H1 (cell line): ENCODE data around the gene SOX2. TPM values are rescaled to one million over a fixed set of nuclear protein-coding genes. Genes with fewer than 3 reads are reported as not detected.

ENCODE experiments used
- CTCF ChIA-PET: fragments of 300-600 bp; sonication (Branson Sonifier 250); formaldehyde crosslinking; loops from one replicate; lab custom pipeline; 2021; ENCODE audit not compliant: partially characterized antibody; lab: Charles Lee
- POLR2A ChIA-PET: fragments of 300-600 bp; sonication (Branson Sonifier 250); formaldehyde crosslinking; loops from one replicate; lab custom pipeline; 2021; ENCODE audit warnings: inconsistent platforms; ENCODE audit not compliant: partially characterized antibody; lab: Charles Lee
- DNase-seq, 2 experiments: peaks; one replicate each; pipeline versions ENCODE4 v3.0.0 to v3.0.0-alpha.2; 2010 to 2022; ENCODE audit warnings: low spot score in 2 of 2, low read depth in 1 of 2, mixed read lengths in 1 of 2
- FAIRE-seq: peaks from 2 replicates; lab custom pipeline; 2011; peaks lifted over from hg19 to GRCh38; lab: Jason Lieb, UNC
- H2AFZ ChIP-seq: 2 replicates; pipeline ENCODE4 v1.8.1; 2012; ENCODE audit warnings: low read length, inconsistent platforms
- H2AK5ac ChIP-seq: 2 replicates; pipeline ENCODE4 v1.6.1; 2013; ENCODE audit warnings: low read depth, low read length
- H2BK120ac ChIP-seq: replicated peaks from 2 replicates; pipeline ENCODE3; 2013; ENCODE audit warnings: low read depth, low read length, inconsistent platforms
- H2BK12ac ChIP-seq: 2 replicates; pipeline ENCODE4 v1.6.1; 2013; ENCODE audit warnings: low read depth, low read length
- H2BK15ac ChIP-seq: 2 replicates; pipeline ENCODE4 v1.6.1; 2013; ENCODE audit warnings: low read length
- H2BK20ac ChIP-seq: 2 replicates; pipeline ENCODE4 v1.6.1; 2013; ENCODE audit warnings: low read length
- H2BK5ac ChIP-seq: 2 replicates; pipeline ENCODE4 v1.6.1; 2013; ENCODE audit warnings: low read depth, low read length
- H3K14ac ChIP-seq: 2 replicates; pipeline ENCODE4 v1.6.1; 2013; ENCODE audit warnings: inconsistent platforms; ENCODE audit not compliant: insufficient read length
- H3K18ac ChIP-seq: 2 replicates; pipeline ENCODE4 v1.6.1; 2013; ENCODE audit warnings: low read length; ENCODE audit errors: extremely low read depth
- H3K23ac ChIP-seq: 2 replicates; pipeline ENCODE4 v1.6.1; 2013; ENCODE audit warnings: inconsistent platforms; ENCODE audit not compliant: insufficient read length
- H3K23me2 ChIP-seq: 2 replicates; pipeline ENCODE4 v1.6.1; 2013; ENCODE audit warnings: low read depth, low read length
- H3K27ac ChIP-seq: 2 replicates; pipeline ENCODE4 v1.6.1; 2011; ENCODE audit warnings: low read depth, low read length, inconsistent platforms
- H3K27me3 ChIP-seq, 4 experiments: replicated peaks in 1 of 4; 1 replicate in 1 of 4; 2 replicates in 3 of 4; pipeline versions ENCODE4 v1.6.1 to v1.8.1; 2011 to 2013; ENCODE audit warnings: low read length in 3 of 4, mild to moderate bottlenecking in 3 of 4, inconsistent platforms in 2 of 4, mixed read lengths in 2 of 4, moderate library complexity in 1 of 4; ENCODE audit not compliant: control insufficient read depth in 3 of 4, insufficient read depth in 3 of 4; ENCODE audit errors: extremely low read depth in 1 of 4
- H3K36me3 ChIP-seq, 4 experiments: 2 replicates each; pipeline versions ENCODE4 v1.6.1 to v1.8.1; 2011 to 2013; ENCODE audit warnings: mild to moderate bottlenecking in 4 of 4, low read length in 3 of 4, moderate library complexity in 2 of 4, control low read depth in 1 of 4, inconsistent platforms in 1 of 4; ENCODE audit not compliant: insufficient read depth in 4 of 4, control insufficient read depth in 2 of 4
- H3K4ac ChIP-seq: replicated peaks from 2 replicates; pipeline ENCODE3; 2013; ENCODE audit warnings: low read length, low read depth, mixed read lengths, inconsistent platforms; ENCODE audit not compliant: insufficient read length
- H3K4me1 ChIP-seq, 4 experiments: replicated peaks in 1 of 4; 1 replicate in 1 of 4; 2 replicates in 3 of 4; pipeline versions ENCODE4 v1.6.1 to v1.8.1; 2011 to 2013; ENCODE audit warnings: low read length in 3 of 4, inconsistent platforms in 2 of 4, mixed read lengths in 1 of 4; ENCODE audit not compliant: insufficient read depth in 4 of 4, control insufficient read depth in 3 of 4
- H3K4me2 ChIP-seq, 2 experiments: 2 replicates each; pipeline versions ENCODE4 v1.6.1 to v1.8.1; 2011 to 2013; ENCODE audit warnings: low read depth in 2 of 2, low read length in 2 of 2, control low read depth in 1 of 2, inconsistent platforms in 1 of 2, mild to moderate bottlenecking in 1 of 2; ENCODE audit not compliant: insufficient read depth in 1 of 2
- H3K4me3 ChIP-seq, 4 experiments: fragments of 200-600, 300-600 bp in 1 of 4; sonication (generic), shearing (Covaris generic), sonication (Bioruptor Twin) in 1 of 4; 2 replicates each; pipeline versions ENCODE4 v1.5.1 to v1.8.1; 2011 to 2016; ENCODE audit warnings: low read length in 4 of 4, low read depth in 3 of 4, control low read depth in 2 of 4, inconsistent platforms in 2 of 4, mild to moderate bottlenecking in 2 of 4, mixed read lengths in 1 of 4, moderate library complexity in 1 of 4; ENCODE audit not compliant: insufficient read depth in 2 of 4; ENCODE audit errors: extremely low read depth in 1 of 4
- H3K56ac ChIP-seq: replicated peaks from 2 replicates; pipeline ENCODE3; 2013; ENCODE audit warnings: low read depth, mild to moderate bottlenecking, mixed read lengths, low read length, inconsistent platforms; ENCODE audit not compliant: insufficient read length
- H3K79me1 ChIP-seq: 2 replicates; pipeline ENCODE4 v1.6.1; 2013; ENCODE audit warnings: low read depth, low read length, control low read depth
- H3K79me2 ChIP-seq, 2 experiments: 2 replicates each; pipeline versions ENCODE4 v1.6.1 to v1.8.1; 2012 to 2013; ENCODE audit warnings: low read length in 2 of 2, mild to moderate bottlenecking in 2 of 2, inconsistent platforms in 1 of 2; ENCODE audit not compliant: insufficient read depth in 2 of 2, control insufficient read depth in 1 of 2
- H3K9ac ChIP-seq, 4 experiments: replicated peaks in 1 of 4; 1 replicate in 1 of 4; 2 replicates in 3 of 4; pipeline versions ENCODE4 v1.6.1 to v1.8.1; 2011 to 2013; ENCODE audit warnings: low read depth in 3 of 4, low read length in 3 of 4, control low read depth in 2 of 4, mild to moderate bottlenecking in 2 of 4, moderate library complexity in 2 of 4, inconsistent platforms in 1 of 4; ENCODE audit errors: extremely low read depth in 1 of 4
- H3K9me3 ChIP-seq, 2 experiments: 2 replicates each; pipeline versions ENCODE4 v1.6.1 to v1.8.1; 2012 to 2013; ENCODE audit warnings: mild to moderate bottlenecking in 2 of 2, moderate library complexity in 2 of 2, control low read depth in 1 of 2, inconsistent platforms in 1 of 2, low read depth in 1 of 2, low read length in 1 of 2, mixed read lengths in 1 of 2; ENCODE audit not compliant: insufficient read depth in 2 of 2
- H4K20me1 ChIP-seq, 2 experiments: replicated peaks in 1 of 2; 2 replicates each; pipeline versions ENCODE3 to v1.8.1; 2011 to 2013; ENCODE audit warnings: inconsistent platforms in 2 of 2, low read length in 2 of 2, mild to moderate bottlenecking in 1 of 2; ENCODE audit not compliant: insufficient read depth in 2 of 2, control insufficient read depth in 1 of 2
- H4K5ac ChIP-seq: 2 replicates; pipeline ENCODE4 v1.6.1; 2013; ENCODE audit warnings: low read length, low read depth, mixed read lengths, inconsistent platforms; ENCODE audit not compliant: insufficient read length
- H4K8ac ChIP-seq: 2 replicates; pipeline ENCODE4 v1.8.0; 2013; ENCODE audit warnings: mild to moderate bottlenecking, moderate library complexity, low read length, inconsistent platforms; ENCODE audit not compliant: insufficient read depth; ENCODE audit errors: extremely low read depth
- H4K91ac ChIP-seq: replicated peaks from 2 replicates; pipeline ENCODE3; 2013; ENCODE audit warnings: low read length, mixed read lengths, inconsistent platforms; ENCODE audit not compliant: insufficient read length
- HDAC6 ChIP-seq: IDR thresholded peaks from one replicate; pipeline ENCODE4 v1.7.1; 2012; ENCODE audit warnings: low read depth, mild to moderate bottlenecking, inconsistent platforms, low read length, moderate library complexity
- SP1 ChIP-seq: IDR thresholded peaks from 2 replicates; pipeline ENCODE4 v1.6.1; 2011; ENCODE audit warnings: low read depth, low read length
- TAF7 ChIP-seq: optimal IDR thresholded peaks from 2 replicates; pipeline ENCODE3; 2011; ENCODE audit warnings: low read depth, mild to moderate bottlenecking, inconsistent platforms, low read length, moderate library complexity, borderline replicate concordance
- TBP ChIP-seq: IDR thresholded peaks from 2 replicates; pipeline ENCODE4 v1.6.1; 2011; ENCODE audit warnings: low read depth, low read length, improper control_type of control experiment
- WGBS, 2 experiments: shearing (Covaris generic) in 1 of 2; methylation state at CpG; one replicate each; pipeline versions ENCODE4 v1.1.6 to v1.1.7; 2013 to 2015; ENCODE audit warnings: low lambda C conversion rate in 2 of 2, mixed read lengths in 2 of 2, inconsistent platforms in 1 of 2, low coverage in 1 of 2, missing lambda C conversion rate in 1 of 2; ENCODE audit not compliant: insufficient replicate concordance in 2 of 2, insufficient coverage in 1 of 2, insufficient read length in 1 of 2; ENCODE audit errors: extremely low coverage in 1 of 2, missing lambda C conversion rate in 1 of 2; 5-methylcytosine and 5-hydroxymethylcytosine counted together
- polyA plus RNA-seq, 7 experiments: library from polyadenylated mRNA; depleted of rRNA in 3 of 7; stranded (reverse) in 5 of 7; unstranded in 2 of 7; fragments of >200 nt in 5 of 7; fragments of 200-250 nt in 2 of 7; gene quantifications; 1 replicate in 5 of 7; 2 replicates in 1 of 7; 4 replicates in 1 of 7; pipeline versions ENCODE4 v1.2.1 to v1.2.3, GENCODE V29; 2011 to 2013; ENCODE audit warnings: missing spikeins in 2 of 7, mixed read lengths in 2 of 7
- total RNA-seq: library from RNA; stranded (reverse); fragmentation: NEBNext Ultra II Directional; extraction: Animal tissue kit (Norgen Biotek cat#: 25700); gene quantifications from 2 replicates; pipeline ENCODE4 v1.2.1, GENCODE V29; 2021
- TF ChIP-seq, protein P1 (sequence below): IDR thresholded peaks from 2 replicates; pipeline ENCODE4 v1.6.1; 2012; ENCODE audit warnings: inconsistent platforms

The SOX2 gene
- total and polyA plus RNA-seq, 2 of the 8 experiments (the other 6 are each of a cell fraction or from before 2014, with no cell fraction given) = 149 to 247 TPM

DNA sequence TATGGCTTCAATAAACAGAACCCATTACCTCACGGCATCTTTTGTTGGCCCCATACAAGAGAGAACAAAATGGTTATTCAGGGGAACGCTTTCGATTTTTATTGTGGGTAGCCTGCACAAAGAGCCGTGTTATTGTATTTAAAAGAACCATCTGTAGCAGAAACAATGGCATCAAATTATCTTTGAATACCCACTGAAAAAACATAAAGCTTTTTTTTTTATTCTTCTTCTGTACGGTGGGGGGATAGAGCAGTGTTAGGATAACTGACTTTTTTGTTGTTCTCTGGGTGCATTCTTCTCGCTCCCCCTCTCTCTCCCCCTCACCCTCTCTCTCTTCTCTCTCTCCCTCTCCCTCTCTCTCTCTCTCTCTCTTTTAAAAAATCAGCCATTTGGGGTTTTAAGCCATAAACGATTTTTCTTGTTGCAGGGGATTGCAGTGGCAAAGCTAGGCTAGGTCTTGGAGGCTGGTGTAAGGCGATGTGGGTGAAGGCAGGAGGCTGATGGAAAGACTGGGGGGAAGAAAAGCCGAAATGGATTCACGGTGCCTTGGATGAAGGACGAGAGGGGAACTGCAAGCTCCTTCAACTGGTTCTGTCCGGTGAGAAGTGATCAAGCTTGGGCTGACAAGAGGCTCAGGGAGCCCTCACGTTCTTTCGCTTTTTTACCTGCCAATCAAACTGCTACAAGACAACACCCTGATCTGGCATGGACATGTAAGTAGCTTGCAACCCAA lies 12.4 kb upstream of the SOX2 start:
- H3K36me3 ChIP-seq = no peaks in the 10 kb centered on the region
- peak overlapping the region in 3 of 4 experiments; percentile 11 to 51 (median 28); a peak in 4 of 8 replicates for H3K4me3 ChIP-seq
- no peak overlapping the region for H4K91ac ChIP-seq
- H3K23me2 ChIP-seq = peaks cover 31% of the 10 kb centered on the region
- no peak overlapping the region for H3K14ac ChIP-seq
- H4K5ac ChIP-seq = peak overlapping the region; percentile 10
- FAIRE-seq (peak; percentile 97), DNase-seq (peak in 1 of 2 experiments; percentile 60)
- H3K79me1 ChIP-seq = no peaks in the 10 kb centered on the region
- H2BK5ac ChIP-seq = peak overlapping the region; percentile 18; the same call in 1 of the 2 replicates
- no peak overlapping the region for H2BK20ac ChIP-seq
- H3K4ac ChIP-seq = peak overlapping the region; percentile 2
- ChIA-PET POLR2A (interaction anchor here (1.5 kb wide), 1 partner anchor 12 kb away, joined by 3 read pairs; no protein-coding TSS in a partner anchor), CTCF (interaction anchor here (0.6 to 4.6 kb wide), 22 partner anchors 9 to 1943 kb away, joined by 3 to 38 read pairs (median 4); no protein-coding TSS in a partner anchor)
- peaks cover 6 to 46% (median 35%) of the 10 kb centered on the region in 4 experiments for H3K27me3 ChIP-seq
- no peaks in the 10 kb centered on the region for H3K9me3 ChIP-seq
- peak overlapping the region in 1 of 4 experiments; percentile 7; a peak in 1 of 7 replicates for H3K9ac ChIP-seq
- H3K4me1 ChIP-seq = peaks cover 21 to 33% (median 23%) of the 10 kb centered on the region in 4 experiments
- 41% methylated on average over 14 of the region's 14 CpGs; no CpG with 5 or more reads in 1 of the 2 experiments for WGBS, 2 experiments
- no peak overlapping the region for H3K56ac ChIP-seq
- H2BK15ac ChIP-seq = no peak overlapping the region
- H2BK120ac ChIP-seq = no peak overlapping the region
- peak overlapping the region; percentile 43; the same call in 1 of the 2 replicates for H2AFZ ChIP-seq
- H2AK5ac ChIP-seq = peak overlapping the region; percentile 43; the same call in 1 of the 2 replicates
- H4K8ac ChIP-seq = no peak overlapping the region; the same call in 1 of the 2 replicates
- no peaks in the 10 kb centered on the region for H3K79me2 ChIP-seq
- TF ChIP-seq SP1 (peak; percentile 83), HDAC6 (no peak), TAF7 (no peak), TBP (peak; percentile 90)
- TF ChIP-seq, protein P1, sequence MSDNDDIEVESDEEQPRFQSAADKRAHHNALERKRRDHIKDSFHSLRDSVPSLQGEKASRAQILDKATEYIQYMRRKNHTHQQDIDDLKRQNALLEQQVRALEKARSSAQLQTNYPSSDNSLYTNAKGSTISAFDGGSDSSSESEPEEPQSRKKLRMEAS = peak; percentile 24; the same call in 1 of the 2 replicates
- H3K27ac ChIP-seq = no peak overlapping the region
- peak overlapping the region; percentile 51; the same call in 1 of the 2 replicates for H3K18ac ChIP-seq
- no peak overlapping the region for H3K23ac ChIP-seq
- H2BK12ac ChIP-seq = peak overlapping the region; percentile 69; the same call in 1 of the 2 replicates
- H4K20me1 ChIP-seq = no peaks in the 10 kb centered on the region
- H3K4me2 ChIP-seq = peak overlapping the region; percentile 51 to 86
